ENCODE measurements around the gene U2SURP. TPM values are rescaled to one million over a fixed set of nuclear protein-coding genes. Genes with fewer than 3 reads are reported as not detected.

Gene U2SURP
- total RNA-seq, 1 donor from 2014 or later: 68.6 TPM

GRCh38 chr3:142972092-142972753, 29.1 kb upstream of the U2SURP start:
- Histone ChIP-seq H3K4me3 (no peak overlapping the region), H3K27me3 (no peaks in the 10 kb centered on the region), H3K4me1 (no peaks in the 10 kb centered on the region), H3K9me3 (no peaks in the 10 kb centered on the region), H3K36me3 (no peaks in the 10 kb centered on the region), H3K27ac (no peak overlapping the region)
- intact Hi-C loops (cut with DNase I): no loop called here
- TF ChIP-seq, protein P1, sequence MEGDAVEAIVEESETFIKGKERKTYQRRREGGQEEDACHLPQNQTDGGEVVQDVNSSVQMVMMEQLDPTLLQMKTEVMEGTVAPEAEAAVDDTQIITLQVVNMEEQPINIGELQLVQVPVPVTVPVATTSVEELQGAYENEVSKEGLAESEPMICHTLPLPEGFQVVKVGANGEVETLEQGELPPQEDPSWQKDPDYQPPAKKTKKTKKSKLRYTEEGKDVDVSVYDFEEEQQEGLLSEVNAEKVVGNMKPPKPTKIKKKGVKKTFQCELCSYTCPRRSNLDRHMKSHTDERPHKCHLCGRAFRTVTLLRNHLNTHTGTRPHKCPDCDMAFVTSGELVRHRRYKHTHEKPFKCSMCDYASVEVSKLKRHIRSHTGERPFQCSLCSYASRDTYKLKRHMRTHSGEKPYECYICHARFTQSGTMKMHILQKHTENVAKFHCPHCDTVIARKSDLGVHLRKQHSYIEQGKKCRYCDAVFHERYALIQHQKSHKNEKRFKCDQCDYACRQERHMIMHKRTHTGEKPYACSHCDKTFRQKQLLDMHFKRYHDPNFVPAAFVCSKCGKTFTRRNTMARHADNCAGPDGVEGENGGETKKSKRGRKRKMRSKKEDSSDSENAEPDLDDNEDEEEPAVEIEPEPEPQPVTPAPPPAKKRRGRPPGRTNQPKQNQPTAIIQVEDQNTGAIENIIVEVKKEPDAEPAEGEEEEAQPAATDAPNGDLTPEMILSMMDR (IDR thresholded peaks at IDR 0.05): no peak
- no peak for DNase-seq (ENCODE audit: low spot score in 2 of 2)

- Histone ChIP-seq H3K9me3 (no peaks in the 10 kb centered on the region), H3K4me3 (no peak overlapping the region), H3K4me1 (no peaks in the 10 kb centered on the region), H3K27me3 (no peaks in the 10 kb centered on the region), H3K27ac (no peak overlapping the region), H3K36me3 (no peaks in the 10 kb centered on the region)
- intact Hi-C loops (cut with DNase I): no loop called here
- TF ChIP-seq, protein P1 (IDR thresholded peaks at IDR 0.05): no peak
- no peak for DNase-seq (ENCODE audit: low spot score in 2 of 2)
Observed at GRCh38 chr3:142973217-142974009, 28.0 kb upstream of the U2SURP start.

DNA sequence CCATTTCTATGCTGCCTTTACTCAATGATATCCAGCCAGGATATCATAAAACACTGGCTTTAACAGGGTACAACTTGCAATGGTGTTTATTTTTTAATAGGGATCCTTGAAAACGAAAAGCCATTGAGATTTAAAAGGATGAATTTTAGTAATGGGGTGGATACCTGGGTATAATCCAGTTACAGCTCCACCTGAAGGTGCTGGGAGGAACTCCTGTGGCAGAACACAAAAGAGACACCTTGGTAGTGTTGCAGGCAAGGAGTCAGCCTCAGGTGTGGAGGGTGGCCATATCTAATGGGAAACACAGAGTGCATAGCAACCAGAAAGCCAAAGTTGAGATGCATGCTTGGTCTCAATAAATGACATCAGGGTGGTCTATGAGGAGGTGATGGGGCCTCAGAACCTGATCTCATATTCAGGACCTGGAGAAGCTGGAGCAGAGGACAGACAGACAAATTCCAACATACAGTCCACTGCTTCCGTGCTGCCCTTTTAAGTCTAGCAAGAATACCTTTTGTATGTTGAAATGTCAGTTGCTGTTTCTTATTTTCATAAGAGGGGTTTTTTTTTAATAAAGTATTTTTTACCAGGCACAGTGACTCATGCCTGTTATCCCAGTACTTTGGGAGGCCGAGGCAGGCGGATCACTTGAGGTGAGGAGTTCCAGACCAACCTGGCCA, 25.9 kb upstream of the U2SURP start:
- TF ChIP-seq, protein P1 (IDR thresholded peaks at IDR 0.05): no peak
- no peaks in the 10 kb centered on the region for H3K27me3 ChIP-seq
- H3K4me1 ChIP-seq: no peaks in the 10 kb centered on the region
- H3K4me3 ChIP-seq: no peak overlapping the region
- intact Hi-C loops (cut with DNase I): no loop called here
- no peaks in the 10 kb centered on the region for H3K9me3 ChIP-seq
- no peak for DNase-seq (ENCODE audit: low spot score in 2 of 2)
- H3K36me3 ChIP-seq: no peaks in the 10 kb centered on the region
- H3K27ac ChIP-seq: no peak overlapping the region

DNA sequence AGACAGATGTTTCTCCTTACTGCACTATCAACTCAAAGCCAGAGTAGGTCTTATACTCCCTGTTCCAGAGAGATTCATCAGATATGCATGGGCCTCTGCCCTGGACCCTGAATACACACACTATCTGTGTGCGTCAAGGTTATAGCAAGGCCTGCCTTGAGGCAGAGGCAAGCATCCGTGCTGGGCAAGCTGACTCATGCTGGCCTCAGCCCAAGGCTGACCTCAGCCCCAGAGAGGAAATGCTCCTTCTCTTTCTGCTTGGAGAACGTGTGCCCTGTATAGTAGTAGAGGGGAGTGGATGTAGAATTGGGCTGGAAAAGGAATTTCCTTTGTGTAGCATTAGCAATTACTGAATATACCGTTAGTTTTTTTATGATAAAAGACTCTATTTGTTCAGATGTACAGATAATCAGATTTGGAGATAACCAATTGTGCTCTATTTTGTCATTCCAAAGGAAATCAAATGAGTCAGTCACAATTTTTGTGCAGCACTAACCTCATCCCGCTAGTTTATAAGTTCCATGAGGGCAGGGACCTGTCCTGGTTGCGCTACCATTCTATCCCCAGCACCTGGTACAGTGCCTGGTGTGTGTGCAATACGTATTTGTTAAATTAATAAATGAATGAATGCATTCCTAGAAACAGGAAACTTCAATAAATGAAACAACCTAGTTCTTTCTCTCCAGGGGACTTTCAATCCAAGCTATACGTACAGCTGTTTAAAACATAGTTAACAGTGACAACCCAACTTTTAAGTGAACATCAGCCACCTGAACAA, 24.6 kb upstream of the U2SURP start:
- Histone ChIP-seq H3K36me3 (no peaks in the 10 kb centered on the region), H3K9me3 (no peaks in the 10 kb centered on the region), H3K4me3 (no peak overlapping the region), H3K27me3 (no peaks in the 10 kb centered on the region), H3K27ac (no peak overlapping the region), H3K4me1 (no peaks in the 10 kb centered on the region)
- TF ChIP-seq, protein P1 (IDR thresholded peaks at IDR 0.05): no peak
- DNase-seq (ENCODE audit: low spot score in 2 of 2): peak; percentile 51 to 92
- intact Hi-C loops (cut with DNase I): no loop called here

- intact Hi-C loops (cut with DNase I): no loop called here
- H3K4me1 ChIP-seq: no peaks in the 10 kb centered on the region
Observed at GRCh38 chr3:142977399-142977728, 24.0 kb upstream of the U2SURP start.

More at GRCh38 chr3:142977399-142977728, 24.0 kb upstream of the U2SURP start:
- Histone ChIP-seq H3K9me3 (no peaks in the 10 kb centered on the region), H3K27ac (no peak overlapping the region), H3K36me3 (no peaks in the 10 kb centered on the region), H3K4me3 (no peak overlapping the region), H3K27me3 (no peaks in the 10 kb centered on the region)
- TF ChIP-seq, protein P1 (IDR thresholded peaks at IDR 0.05): no peak
- DNase-seq (ENCODE audit: low spot score in 2 of 2): no peak

Data from ascending aorta (tissue), 2 donors.